CD4-positive, alpha-beta T cell treated with Interleukin-6 for 4 hours (primary cell): ENCODE data around the gene PTPN12.

Experiments used
- DNase-seq: peaks from one replicate; pipeline ENCODE4 v3.0.0-alpha.2; 2020; ENCODE audit warnings: mixed read lengths

PTPN12 gene

DNA sequence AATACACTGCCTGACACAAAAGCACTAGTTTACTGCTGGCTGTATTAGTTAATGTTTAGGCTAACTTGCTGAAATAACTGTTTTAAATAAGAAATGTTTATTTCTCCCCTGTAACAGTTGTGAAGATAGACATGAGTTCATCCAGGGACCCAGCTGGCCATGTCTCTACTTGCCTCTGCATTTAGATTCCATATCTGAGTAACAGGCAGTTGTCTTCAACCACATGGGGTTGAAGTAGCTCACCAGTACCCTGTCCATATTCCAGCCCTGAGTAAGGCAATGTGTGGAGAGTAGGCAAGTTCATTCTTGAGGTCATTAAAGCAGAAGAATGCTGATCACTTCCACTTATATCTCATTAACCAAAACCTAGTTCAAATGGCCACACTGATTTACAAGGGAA is 128.1 kb downstream of the PTPN12 start:
- DNase-seq, result no peak

DNA sequence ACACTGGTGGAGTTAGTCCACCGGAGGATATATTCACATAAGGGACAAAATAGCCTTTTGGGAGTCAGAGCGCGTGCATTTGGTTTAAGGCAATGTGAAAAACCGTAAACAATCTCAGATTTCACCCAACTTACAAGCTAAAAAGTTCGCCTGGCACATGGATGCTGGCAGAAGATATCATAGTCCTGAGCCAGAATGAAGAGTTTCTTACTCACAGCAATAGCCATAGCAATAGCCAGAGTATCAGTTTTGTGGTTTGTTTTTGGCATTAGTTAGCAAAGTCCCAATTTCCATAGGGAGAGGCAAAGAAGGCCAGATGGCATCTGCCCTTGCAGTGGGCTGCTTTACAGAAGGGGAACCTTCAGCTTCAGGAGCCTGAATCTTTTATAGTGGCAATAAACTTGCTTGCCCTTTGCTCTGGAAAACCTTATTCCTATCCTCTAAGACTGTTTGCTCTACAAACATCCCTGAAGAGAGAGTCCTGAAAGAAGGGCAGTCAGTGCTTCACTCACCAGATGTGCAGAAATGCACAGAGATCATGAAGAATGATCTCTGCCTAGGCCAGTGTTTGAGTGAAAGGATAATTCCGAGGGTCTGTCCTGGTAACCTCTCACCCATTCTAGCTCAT is 130.5 kb downstream of the PTPN12 start:
- DNase-seq, result no peak

DNA sequence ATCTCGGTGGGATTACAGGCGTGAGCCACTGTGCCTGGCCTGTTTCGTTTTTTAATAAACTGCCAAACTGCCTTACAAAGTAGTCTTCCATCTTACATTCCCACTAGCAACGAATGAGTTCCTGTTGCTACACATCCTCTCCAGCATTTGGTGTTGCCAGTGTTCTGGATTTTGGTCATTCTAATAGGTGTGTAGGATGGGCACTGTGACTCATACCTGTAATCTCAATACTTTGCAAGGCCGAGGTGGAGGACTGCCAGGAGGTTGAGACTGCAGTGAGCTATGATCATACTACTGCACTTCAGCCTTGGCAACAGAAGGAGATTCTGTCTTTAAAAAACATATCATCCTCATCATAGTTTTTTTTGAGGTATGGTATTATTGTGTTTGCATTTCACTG is 137.8 kb downstream of the PTPN12 start:
- DNase-seq, result no peak

DNA sequence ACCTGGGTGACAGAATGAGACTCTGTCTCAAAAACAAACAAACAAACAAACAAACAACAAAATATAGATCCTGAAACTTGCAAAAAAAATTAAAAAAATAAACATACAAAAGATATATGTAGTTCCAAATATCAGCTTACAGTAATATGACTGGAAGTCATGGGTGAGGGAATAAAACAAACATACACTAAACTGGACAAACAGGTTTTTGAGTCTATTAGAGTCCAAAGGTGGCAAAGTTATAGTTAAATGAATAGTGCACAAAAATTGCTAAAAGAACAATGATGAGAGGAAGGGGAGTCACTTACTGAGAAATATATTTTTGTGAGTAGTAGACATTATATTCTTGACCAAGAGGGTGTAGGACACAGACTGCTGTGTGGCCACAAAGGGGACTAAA is 142.5 kb downstream of the PTPN12 start:
- no peak for DNase-seq

DNA sequence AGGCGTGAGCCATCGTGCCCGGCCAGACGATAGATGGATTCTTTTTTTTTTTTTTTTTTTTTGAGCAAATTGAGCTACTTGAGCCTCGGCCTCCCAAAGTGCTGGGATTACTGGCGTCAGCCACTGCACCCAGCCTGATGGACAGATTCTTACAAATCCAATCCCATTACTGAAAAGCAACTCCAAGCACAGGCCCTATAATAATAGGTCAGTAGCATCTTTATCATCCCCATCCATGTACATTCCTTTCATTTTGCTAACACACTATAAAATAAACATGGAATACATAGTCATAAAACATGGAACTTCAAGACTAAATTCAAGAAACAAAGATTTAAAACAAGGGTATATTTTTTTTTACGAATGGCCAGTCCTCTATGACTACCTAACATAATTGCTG is 143.2 kb downstream of the PTPN12 start:
- DNase-seq, result no peak

DNA sequence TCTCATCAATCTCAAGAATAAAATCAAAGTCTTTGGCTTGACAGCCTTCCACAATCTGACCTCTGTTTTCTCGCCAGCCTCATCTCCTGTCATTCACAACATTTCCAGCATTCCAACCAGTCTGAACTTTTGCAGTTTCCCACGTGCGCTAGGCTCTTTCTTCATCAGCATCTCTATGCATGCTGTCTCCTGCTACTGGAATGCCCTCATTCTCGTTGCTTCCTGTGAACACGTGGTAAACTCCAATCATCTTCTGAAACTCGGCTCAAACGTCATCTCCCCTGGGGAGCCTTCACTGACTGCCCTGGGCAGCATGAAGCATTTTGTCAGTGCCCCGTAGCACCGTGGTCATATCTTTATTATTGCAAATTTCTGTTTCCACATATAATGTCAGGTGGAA is 146.9 kb downstream of the PTPN12 start:
- no peak for DNase-seq

DNA sequence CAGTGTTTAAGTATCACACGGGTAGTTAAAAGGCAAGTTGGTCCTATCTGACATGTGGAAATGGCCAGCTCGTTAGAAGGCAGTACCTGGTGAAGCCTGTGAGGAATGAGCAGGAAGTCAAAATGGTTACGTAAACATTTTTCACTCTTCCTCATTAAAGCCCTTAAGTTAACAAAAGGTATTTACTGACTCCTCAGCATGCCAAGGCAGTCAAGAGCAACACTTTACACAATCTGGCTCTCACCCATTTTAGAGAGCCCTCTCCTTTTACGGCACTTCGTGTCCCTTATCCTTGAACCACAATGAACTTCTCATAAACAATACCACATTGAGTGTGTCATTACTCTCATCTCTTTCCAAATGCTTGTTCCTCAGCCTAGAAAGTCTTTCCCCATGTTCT is 148.1 kb downstream of the PTPN12 start:
- DNase-seq, result no peak

DNA sequence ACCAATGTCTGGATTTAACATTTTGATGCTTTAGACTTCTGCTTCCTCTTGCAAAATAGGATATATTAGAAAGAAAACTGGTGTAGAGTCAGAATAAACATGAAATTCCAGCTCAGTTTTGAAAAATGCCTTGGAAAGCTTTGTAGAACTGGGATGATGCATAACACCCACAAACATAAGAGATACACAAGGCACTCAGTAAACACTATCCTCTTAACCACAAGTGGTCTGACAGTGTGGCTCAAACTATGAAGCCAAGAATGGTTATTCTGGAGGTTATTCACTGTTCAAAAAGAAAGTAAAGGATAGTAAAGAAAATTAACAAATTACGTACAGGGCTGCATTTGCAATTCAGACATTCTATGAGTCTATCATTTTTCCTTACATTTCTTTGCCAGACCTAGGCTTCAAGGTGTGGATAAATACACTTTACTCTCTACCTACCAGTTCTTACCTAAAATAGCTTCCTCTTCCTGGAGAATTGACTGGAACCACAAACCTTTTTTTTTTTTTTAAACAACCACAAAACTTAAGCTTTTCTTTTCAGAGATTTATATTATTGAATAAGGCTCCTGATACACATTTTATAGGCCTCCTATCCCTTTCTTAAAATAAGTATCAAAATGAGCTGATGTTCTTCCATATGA is 150.1 kb downstream of the PTPN12 start:
- no peak for DNase-seq

DNA sequence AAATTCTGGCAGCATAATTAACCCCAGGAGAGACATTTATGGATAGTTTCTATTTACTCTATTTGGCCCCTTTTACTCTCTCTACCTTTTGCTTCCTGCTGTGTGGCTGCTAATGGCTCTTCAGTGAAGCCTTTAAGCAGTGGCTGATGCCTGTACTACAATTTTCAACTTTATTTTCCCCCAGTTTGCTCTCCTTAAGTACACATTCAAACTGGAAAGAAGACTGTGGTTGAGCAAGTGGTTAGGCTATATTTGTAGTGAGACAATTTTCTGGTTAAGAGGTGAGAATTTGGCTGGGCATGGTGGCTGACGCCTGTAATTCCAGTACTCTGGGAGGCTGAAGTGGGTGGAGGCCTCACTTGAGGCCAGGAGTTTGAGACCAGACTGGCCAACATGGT is 150.7 kb downstream of the PTPN12 start:
- DNase-seq, result no peak
